PC-9 (cell line): ENCODE data around the gene MST1R. TPM values are rescaled to one million over a fixed set of nuclear protein-coding genes. Genes with fewer than 3 reads are reported as not detected.

Experiments used
- BruUV-seq: library from RNA; stranded (reverse); fragments of 400-500 nt; replicated peaks from 2 replicates; lab custom pipeline; 2021; lab: Mats Ljungman, UMichigan
- CTCF ChIA-PET: fragments of 300-600 bp; sonication (Branson Sonifier 250); formaldehyde crosslinking; loops from one replicate; lab custom pipeline; 2022; ENCODE audit warnings: antibody characterized with exemption; lab: Charles Lee
- POLR2A ChIA-PET: fragments of 300-600 bp; sonication (Branson Sonifier 250); formaldehyde crosslinking; loops from one replicate; lab custom pipeline; 2022; ENCODE audit warnings: antibody characterized with exemption; ENCODE audit not compliant: unreplicated experiment; lab: Charles Lee
- DNase-seq, 2 experiments: peaks; one replicate each; pipeline versions ENCODE4 v3.0.0 to v3.0.0-alpha.2; 2015 to 2022; ENCODE audit warnings: mixed read lengths in 1 of 2
- H2AFZ ChIP-seq: fragments of 200-600 bp; sonication (generic); 2 replicates; pipeline ENCODE4 v1.8.1; 2017; ENCODE audit warnings: antibody characterized with exemption
- H3F3A ChIP-seq: fragments of 200-600 bp; sonication (generic); 2 replicates; pipeline ENCODE4 v1.8.1; 2017; ENCODE audit warnings: antibody characterized with exemption, mild to moderate bottlenecking, low read depth; ENCODE audit not compliant: insufficient read depth
- H3K27ac ChIP-seq: fragments of 200-600 bp; sonication (generic); 2 replicates; pipeline ENCODE4 v1.6.1; 2016; ENCODE audit warnings: mixed run types
- H3K27me3 ChIP-seq: fragments of 200-600 bp; sonication (generic); 2 replicates; pipeline ENCODE4 v1.6.1; 2016; ENCODE audit warnings: low read depth, mixed run types; ENCODE audit not compliant: insufficient read depth
- H3K36me3 ChIP-seq: fragments of 200-600 bp; sonication (generic); 2 replicates; pipeline ENCODE4 v1.6.1; 2016; ENCODE audit warnings: low read depth, mixed run types
- H3K4me1 ChIP-seq: fragments of 200-600 bp; sonication (generic); replicated peaks from 2 replicates; pipeline ENCODE4 v1.6.1; 2016; ENCODE audit warnings: mixed run types; ENCODE audit not compliant: insufficient read depth
- H3K4me2 ChIP-seq: fragments of 200-600 bp; sonication (generic); 2 replicates; pipeline ENCODE4 v1.6.1; 2017; ENCODE audit warnings: mixed run types
- H3K4me3 ChIP-seq: fragments of 200-600 bp; sonication (generic); 2 replicates; pipeline ENCODE4 v1.6.1; 2016; ENCODE audit warnings: mixed run types
- H3K79me2 ChIP-seq: fragments of 200-600 bp; sonication (generic); 2 replicates; pipeline ENCODE4 v1.6.1; 2017; ENCODE audit warnings: low read depth, mixed run types
- H3K9me2 ChIP-seq: fragments of 200-600 bp; sonication (generic); 2 replicates; pipeline ENCODE4 v1.8.1; 2017; ENCODE audit warnings: mild to moderate bottlenecking; ENCODE audit not compliant: insufficient read depth
- H3K9me3 ChIP-seq: fragments of 200-600 bp; sonication (generic); 2 replicates; pipeline ENCODE4 v1.8.1; 2016; ENCODE audit warnings: low read depth; ENCODE audit not compliant: insufficient read depth
- H4K20me1 ChIP-seq: fragments of 200-600 bp; sonication (generic); 2 replicates; pipeline ENCODE4 v1.8.1; 2017; ENCODE audit not compliant: insufficient read depth
- EZH2 ChIP-seq: fragments of 200-600 bp; sonication (generic); IDR thresholded peaks from 2 replicates; pipeline ENCODE4 v1.8.0; 2017; ENCODE audit warnings: antibody characterized with exemption, low read depth
- intact Hi-C: fragments of 100-400 bp; cut with micrococcal nuclease; formaldehyde crosslinking; loops from one replicate; pipeline ENCODE4 v1.10.0; 2022; ENCODE audit not compliant: unreplicated experiment
- total RNA-seq: library from RNA; stranded (reverse); gene quantifications from 2 replicates; pipeline ENCODE4 v1.2.3, GENCODE V29; 2021
- TF ChIP-seq, protein P1 (sequence below): fragments of 200-600 bp; sonication (generic); conservative IDR thresholded peaks from 2 replicates; pipeline ENCODE4 v1.6.1; 2017; ENCODE audit warnings: mixed run types, antibody characterized with exemption, mild to moderate bottlenecking, moderate library complexity

MST1R gene
- total RNA-seq, 1 experiment from 2014 or later, result 98.3 TPM

DNA sequence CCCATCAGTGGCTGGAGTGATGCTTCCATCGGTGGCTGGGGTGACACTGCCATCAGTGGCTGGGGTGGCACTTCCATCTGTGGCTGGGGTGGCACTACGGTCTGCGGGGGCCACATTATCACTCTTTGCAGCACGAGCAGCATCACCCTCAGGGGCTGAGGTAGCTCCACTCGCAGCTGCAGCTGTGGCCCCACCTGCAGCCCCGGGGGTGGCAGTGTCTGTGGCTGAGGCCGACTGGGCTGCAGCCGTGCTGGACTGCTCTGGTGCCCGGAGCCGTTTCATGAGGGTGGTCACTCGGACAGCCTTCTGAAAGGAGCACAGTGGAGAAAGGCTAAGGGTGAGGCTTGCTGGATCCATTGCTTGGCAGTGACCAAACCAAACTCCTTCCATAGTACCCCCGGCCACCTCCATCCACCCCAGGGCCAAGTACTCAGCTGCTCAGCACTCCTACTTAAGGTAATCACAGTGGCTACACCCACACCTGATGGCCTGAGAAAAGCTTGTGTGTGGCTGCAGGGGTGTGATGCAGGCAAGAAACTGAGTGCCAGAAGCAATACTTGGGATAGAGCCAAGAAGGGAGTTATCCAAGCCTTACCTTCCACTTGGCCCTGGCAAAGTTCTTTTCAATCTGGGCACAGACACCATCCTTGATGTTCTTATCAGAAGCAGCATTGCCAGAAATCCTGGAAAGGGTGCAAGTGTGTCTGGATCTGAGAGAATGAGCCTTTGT is 43.9 kb downstream of the MST1R start:
- CTCF ChIA-PET, result no interaction called here
- TF ChIP-seq EZH2, result no peak
- TF ChIP-seq, protein P1, sequence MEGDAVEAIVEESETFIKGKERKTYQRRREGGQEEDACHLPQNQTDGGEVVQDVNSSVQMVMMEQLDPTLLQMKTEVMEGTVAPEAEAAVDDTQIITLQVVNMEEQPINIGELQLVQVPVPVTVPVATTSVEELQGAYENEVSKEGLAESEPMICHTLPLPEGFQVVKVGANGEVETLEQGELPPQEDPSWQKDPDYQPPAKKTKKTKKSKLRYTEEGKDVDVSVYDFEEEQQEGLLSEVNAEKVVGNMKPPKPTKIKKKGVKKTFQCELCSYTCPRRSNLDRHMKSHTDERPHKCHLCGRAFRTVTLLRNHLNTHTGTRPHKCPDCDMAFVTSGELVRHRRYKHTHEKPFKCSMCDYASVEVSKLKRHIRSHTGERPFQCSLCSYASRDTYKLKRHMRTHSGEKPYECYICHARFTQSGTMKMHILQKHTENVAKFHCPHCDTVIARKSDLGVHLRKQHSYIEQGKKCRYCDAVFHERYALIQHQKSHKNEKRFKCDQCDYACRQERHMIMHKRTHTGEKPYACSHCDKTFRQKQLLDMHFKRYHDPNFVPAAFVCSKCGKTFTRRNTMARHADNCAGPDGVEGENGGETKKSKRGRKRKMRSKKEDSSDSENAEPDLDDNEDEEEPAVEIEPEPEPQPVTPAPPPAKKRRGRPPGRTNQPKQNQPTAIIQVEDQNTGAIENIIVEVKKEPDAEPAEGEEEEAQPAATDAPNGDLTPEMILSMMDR, result no peak
- Histone ChIP-seq H4K20me1 (no peaks in the 10 kb centered on the region), H3K27me3 (peaks cover 35% of the 10 kb centered on the region), H3K36me3 (no peaks in the 10 kb centered on the region), H2AFZ (no peak overlapping the region), H3K79me2 (peaks cover 15% of the 10 kb centered on the region), H3K9me3 (no peaks in the 10 kb centered on the region), H3K4me3 (no peak overlapping the region), H3K4me1 (0 out of 2 replicates have a peak, but pooled peaks cover 3% of the 10 kb centered on the region), H3K27ac (no peak overlapping the region), H3K9me2 (no peaks in the 10 kb centered on the region), H3F3A (no peaks in the 10 kb centered on the region), H3K4me2 (no peak overlapping the region)
- intact Hi-C loops, result no loop called here
- no peak for DNase-seq
- BruUV-seq, result no TSS peak
- POLR2A ChIA-PET, result no interaction called here

GRCh38 chr3:49856181-49857005 is 47.3 kb downstream of the MST1R start, which contains the start of gene TRAIP:
TSS of gene TRAIP (minus strand) at chr3:49856564. CDS start at chr3:49856453, 111 bp downstream.
- H3K27ac ChIP-seq, result no peak within 1 kb of the TSS
- intact Hi-C loops, result loop anchor here (1.0 kb wide), 1 partner anchor 48 kb away; no protein-coding TSS in a partner anchor
- DNase-seq, result peak; percentile 83 to 93
- H3K9me3 ChIP-seq, result no peaks in the 10 kb centered on the region
- peak within 1 kb of the TSS; percentile 80 for H3K4me3 ChIP-seq
- H3K4me1 ChIP-seq, result 0 out of 2 replicates have a peak, but pooled peaks cover 3% of the 10 kb centered on the region
- H3K4me2 ChIP-seq, result peak within 1 kb of the TSS; percentile 83
- TSS peak; percentile 76 for BruUV-seq
- CTCF ChIA-PET, result no interaction called here
- H3K27me3 ChIP-seq, result peaks cover 2% of the 10 kb centered on the region; the same call in 1 of the 2 replicates
- H2AFZ ChIP-seq, result peak within 1 kb of the TSS; percentile 86
- no peaks in the 10 kb centered on the region for H3K36me3 ChIP-seq
- H4K20me1 ChIP-seq, result no peaks in the 10 kb centered on the region
- H3K9me2 ChIP-seq, result no peaks in the 10 kb centered on the region
- H3F3A ChIP-seq, result no peaks in the 10 kb centered on the region
- H3K79me2 ChIP-seq, result peaks cover 19% of the 10 kb centered on the region
- POLR2A ChIA-PET, result interaction anchor here (0.6 kb wide), 1 partner anchor 107 kb away, joined by 5 read pairs; no protein-coding TSS in a partner anchor
- TF ChIP-seq, protein P1, result no peak
- TF ChIP-seq EZH2, result no peak

GRCh38 chr3:49855662-49856061 is 48.0 kb downstream of the MST1R start:
- POLR2A ChIA-PET, result no interaction called here
- H3F3A ChIP-seq, result no peaks in the 10 kb centered on the region
- peak overlapping the region; percentile 80 for H3K4me3 ChIP-seq
- peak overlapping the region; percentile 86; the same call in 1 of the 2 replicates for H2AFZ ChIP-seq
- no peak overlapping the region for H3K27ac ChIP-seq
- intact Hi-C loops, result loop anchor here (1.0 kb wide), 1 partner anchor 49 kb away; no protein-coding TSS in a partner anchor
- H3K9me2 ChIP-seq, result no peaks in the 10 kb centered on the region
- H4K20me1 ChIP-seq, result no peaks in the 10 kb centered on the region
- H3K79me2 ChIP-seq, result peaks cover 19% of the 10 kb centered on the region
- H3K4me2 ChIP-seq, result peak overlapping the region; percentile 83
- no TSS peak for BruUV-seq
- H3K4me1 ChIP-seq, result 0 out of 2 replicates have a peak, but pooled peaks cover 3% of the 10 kb centered on the region
- no peaks in the 10 kb centered on the region for H3K36me3 ChIP-seq
- DNase-seq, result no peak
- H3K9me3 ChIP-seq, result no peaks in the 10 kb centered on the region
- TF ChIP-seq, protein P1, result no peak
- TF ChIP-seq EZH2, result no peak
- H3K27me3 ChIP-seq, result no peaks in the 10 kb centered on the region; the same call in 1 of the 2 replicates
- CTCF ChIA-PET, result no interaction called here
